HG02943 (cell line): ENCODE data around the gene SUMO3.

ENCODE experiments used
- ATAC-seq: cut with Tn5 transposase; IDR thresholded peaks from one replicate; pipeline ENCODE4 v1.9.1; 2021; ENCODE audit warnings: mild to moderate bottlenecking, low read depth, moderate library complexity; ENCODE audit not compliant: unreplicated experiment

The SUMO3 gene

DNA sequence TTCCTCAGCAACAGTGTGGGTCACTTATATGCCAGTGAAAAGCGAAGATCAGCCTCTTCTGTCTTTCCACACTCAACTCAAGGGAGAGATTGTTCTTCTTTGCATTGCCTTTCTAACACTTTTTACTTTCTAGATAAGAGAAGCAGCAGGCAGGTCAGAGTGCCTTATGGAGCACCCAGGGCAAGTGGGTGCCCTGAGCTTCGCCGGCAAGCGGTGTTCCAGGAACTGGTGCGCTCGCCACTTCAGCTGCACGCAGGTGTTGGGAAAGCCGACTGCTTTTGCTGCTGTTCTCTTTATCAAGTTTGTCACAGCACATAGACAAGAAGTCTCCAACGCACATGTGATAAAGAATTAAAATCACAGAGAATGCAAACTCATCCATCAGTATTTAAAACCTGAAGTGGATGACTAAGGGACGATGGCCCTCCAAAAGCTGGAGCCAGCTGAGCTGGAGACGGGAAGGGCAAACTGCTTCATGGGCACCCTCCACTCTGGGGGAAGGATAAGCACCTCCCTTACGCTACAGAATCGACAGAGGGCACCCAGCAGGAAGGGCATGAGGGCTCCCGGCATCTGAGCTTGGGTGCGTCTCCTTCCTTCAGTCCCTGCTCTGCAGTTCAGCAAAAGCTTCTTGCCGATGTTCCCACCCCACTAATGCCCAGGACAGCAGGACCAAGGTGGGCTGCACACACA is 36.9 kb downstream of the SUMO3 start:
- ATAC-seq: no peak

DNA sequence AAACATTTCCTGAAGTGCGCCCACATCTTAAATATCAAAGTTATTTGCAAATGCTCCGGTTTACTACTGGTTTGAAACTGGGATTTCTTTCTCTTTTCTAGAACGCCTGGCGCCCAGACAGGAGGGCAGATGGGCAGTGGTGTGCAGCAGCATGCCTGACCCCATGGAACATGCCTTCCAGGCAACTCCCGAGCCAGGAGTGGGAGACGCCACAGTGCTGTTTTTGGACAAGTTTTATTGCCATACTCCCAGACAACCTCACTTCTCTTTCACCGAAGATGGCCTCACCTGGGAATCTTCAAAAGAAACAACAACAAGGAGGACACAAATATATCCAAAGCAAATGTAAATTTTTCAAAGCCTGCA is 37.7 kb downstream of the SUMO3 start:
- ATAC-seq: no peak

DNA sequence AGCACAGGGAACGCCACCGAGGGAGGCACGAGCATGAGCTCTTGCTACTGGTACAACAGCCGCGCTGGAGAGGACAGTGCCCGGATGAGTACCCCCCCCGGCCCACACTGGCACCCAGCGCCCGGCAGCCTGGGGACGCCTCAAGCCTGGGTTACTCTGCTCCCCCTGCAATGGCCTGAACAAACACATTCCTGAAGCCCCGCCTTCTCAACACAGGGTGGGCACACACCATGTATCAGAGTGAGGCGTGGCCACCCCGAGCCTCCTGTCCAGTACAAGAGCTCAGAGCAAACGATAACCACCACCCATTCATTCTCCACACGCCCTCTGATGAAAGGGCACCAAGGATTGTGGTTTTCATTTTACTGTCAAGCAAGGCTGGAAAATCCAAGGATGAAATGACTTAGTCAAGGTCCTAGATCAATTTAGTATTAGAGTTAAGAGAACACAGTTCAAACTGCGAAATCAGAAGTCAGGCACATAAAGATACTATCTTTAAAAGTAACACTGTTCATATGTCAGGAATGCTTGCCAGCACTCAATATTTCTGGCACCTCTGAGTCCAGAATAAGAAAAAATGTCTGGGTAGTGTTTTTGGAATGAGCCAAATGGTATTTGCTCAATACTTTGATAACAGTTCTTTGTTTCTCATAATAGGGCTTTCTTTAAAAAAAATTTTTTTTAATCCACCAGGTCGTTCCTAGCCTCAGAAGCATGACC is 38.3 kb downstream of the SUMO3 start:
- no peak for ATAC-seq

DNA sequence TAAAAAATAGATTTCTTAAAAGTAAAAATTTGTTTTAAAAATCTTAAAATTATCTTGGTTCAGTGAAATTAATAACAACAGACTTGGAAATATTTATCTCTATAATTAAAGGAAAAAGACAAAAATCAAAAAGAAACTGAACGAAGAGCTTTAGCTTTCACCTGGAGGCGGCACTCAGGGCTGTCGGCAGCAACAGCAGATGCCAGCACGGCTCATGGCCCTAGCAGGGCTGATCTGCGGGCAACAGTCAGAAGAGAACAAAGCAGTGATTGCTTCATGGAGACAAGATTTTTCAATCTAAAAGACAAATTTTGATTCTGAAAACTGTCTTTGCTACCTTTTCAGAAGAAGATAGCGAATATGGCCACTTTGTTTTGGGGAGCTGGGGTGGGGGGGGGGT is 38.9 kb downstream of the SUMO3 start:
- no peak for ATAC-seq

DNA sequence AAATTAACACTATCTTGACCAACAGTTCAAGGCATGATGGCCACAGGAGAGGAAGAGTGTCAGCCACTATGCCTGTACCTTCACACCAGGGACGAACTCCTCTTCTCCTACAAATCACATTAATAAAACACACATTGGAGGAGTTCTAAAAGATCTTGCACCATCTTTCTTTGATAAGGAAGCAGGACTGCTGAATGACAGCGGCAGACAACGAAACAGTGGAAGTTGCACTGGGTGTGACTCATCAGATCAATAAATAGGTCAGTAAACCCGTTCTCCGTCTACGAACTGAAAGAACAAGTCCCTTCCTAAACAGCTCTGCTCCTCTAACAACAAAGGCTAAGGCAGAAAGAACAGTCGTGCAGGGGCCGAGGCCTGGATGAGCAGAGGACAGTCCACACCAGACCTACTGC is 39.4 kb downstream of the SUMO3 start:
- no peak for ATAC-seq

DNA sequence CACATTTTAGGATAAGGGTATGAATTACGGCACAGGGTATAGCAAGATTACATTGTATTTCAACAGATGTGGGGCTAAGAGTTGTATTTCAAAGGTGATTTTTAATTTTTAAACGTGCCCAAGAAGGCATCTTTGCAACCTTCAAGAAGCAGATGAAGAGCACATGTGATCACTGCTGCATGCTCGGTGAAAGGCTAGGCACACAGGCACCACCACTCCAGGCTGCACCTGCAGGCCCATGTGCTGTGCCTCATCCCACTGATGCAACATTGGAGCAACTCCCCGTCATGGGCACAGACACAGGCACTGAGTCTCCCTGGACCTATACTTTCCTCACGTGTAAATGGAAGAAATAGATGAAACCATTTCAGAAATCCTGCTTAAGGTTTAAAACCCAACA is 39.8 kb downstream of the SUMO3 start:
- ATAC-seq: no peak

DNA sequence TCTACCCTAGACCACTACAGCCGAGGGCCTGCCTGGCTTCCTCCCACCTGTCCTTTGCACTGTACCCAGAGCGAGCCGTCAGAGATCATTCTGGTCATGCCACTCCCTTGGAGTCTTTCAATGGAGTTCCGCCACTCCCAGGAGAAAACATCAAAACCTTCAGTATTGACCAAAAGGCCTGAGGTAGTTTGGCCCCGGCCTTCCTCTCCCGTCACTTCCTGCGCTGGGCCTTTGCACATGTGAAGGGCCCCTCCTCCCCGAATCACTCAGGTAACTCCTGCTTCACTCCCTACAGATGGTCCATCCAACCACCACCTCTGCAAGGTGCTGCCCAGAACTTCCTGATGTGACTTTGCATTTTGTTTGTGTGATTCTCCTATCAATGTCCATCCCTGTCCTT is 42.9 kb downstream of the SUMO3 start:
- no peak for ATAC-seq

DNA sequence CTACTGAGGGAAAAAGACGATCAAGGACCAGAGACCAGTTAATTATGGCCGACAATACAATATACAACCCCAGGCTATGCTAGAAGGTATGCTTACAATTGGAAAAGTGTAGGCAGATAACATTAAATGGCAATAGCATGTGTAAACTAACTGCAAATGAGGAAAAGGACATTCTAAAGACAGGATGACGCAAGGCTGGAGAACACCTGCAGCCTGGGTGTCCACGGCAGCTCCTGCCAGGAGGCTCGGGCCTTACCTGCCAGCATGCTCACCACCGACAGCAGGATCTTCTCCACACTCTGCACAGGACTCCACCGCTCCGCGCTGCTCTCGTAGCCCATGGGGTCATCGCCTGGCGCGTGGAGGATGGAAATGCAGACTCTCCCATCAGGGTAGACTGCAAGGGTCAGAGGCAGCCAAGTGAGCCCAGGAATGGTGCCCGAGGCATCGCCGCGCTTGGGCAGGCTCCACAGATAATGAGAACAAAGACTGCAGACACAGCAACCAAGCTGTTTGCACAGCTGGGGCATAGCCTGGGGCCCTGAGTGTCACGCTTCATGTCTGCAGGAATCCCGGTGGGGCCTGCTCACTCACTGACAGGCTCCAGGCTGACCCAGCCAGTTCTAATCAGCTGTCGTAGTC is 44.5 kb downstream of the SUMO3 start:
- ATAC-seq: no peak

DNA sequence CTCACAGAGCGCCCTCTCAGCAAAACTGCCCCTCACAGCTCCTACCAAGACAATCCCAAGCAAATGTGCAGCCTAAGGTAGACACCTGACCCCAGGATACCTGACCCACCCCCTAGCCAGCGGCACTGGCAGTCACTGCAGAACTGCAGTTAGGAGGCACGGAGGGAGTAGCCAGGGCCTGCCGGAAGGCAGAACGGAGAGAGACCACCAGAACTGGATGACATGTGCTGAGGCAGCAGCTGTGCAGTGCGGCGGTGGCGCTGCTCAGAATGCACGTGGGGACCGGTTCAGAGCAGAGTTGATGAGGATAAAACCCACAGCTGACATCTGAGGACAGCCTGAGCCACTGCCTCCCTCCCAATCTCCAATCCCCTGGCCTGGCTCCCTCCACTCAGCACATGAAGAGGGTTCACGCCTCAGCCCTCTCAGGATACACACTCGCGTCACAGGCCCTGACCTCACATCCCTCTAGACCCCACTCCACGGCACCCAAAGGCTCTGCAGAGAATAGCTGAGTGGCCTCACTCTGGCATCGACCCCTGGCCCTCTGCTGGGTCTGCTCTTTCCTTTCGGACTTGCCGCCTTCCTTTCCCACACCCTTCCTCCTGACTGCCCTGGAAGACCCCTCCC is 45.9 kb downstream of the SUMO3 start:
- ATAC-seq: no peak

DNA sequence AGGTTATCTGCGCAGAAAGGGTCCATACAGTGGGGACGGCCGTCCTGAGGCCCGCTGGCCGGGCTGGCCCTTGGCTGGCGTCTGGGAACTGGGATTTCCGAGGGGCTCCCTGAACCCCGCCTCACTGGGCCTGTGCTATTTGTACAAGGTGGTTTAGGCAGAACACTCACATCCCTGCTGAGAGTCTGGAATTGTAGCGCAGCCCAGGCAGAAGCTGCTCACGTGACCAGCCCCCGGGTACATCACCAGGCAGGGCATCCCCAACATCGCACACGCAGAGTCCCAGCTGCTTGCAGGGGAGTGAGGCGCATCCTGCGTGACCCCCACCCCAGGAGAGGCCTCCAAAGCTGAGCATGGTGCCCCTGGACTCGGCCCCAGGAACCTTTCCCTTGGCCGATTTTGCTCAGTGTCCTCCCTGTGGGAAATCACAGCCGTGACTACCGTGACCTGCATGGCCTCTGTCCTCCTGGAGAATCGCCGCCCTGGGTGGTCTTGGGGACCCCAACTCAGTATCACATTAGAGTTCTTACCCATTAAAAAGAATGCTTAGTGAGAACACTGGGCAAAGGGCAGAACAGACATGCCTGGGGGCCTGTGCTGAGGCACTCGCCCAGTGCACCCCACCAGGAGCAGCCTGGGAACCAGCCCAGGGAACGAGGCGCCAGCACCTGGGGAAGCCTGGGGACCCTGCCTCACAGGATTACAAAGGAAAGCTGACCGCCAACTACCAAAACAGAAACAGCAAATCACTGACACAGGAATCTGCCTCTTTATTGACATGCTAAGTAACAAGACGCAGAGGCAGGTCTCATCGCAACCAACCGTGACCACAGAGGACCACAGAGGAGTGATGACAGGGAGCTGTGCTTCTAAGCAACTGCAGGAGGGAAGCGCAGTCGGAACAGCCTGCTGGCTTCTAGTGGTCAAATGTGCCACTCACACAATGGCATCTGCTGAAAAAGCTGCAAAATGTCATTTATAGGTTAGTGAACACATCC is 49.7 kb downstream of the SUMO3 start:
- no peak for ATAC-seq

DNA sequence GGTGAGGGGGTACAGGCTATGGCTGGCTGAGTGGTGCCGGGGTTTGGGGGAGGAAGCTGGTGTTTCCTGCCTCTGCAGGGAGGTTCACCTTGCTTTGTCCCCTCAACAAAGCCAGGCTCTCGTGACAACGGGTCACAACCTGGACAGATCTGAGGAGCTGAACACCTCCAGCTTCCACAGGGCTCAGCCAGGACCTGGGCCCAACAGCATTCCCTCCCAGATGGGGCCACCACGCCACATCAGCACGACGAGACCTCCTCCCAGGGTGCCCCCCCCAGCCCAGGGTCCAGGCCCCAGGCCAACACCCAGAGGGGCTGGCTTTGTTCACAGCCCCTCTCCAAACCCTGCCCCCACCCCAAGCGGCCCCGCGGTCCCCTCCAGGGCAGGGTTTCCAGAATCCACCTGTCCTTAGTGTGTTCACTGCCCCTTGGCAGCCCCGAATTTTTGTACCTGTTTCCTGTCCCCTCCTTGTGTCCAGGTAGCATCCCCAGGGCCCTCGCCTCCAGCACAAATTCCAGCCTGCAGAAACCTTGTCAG is 51.0 kb downstream of the SUMO3 start:
- ATAC-seq: no peak

DNA sequence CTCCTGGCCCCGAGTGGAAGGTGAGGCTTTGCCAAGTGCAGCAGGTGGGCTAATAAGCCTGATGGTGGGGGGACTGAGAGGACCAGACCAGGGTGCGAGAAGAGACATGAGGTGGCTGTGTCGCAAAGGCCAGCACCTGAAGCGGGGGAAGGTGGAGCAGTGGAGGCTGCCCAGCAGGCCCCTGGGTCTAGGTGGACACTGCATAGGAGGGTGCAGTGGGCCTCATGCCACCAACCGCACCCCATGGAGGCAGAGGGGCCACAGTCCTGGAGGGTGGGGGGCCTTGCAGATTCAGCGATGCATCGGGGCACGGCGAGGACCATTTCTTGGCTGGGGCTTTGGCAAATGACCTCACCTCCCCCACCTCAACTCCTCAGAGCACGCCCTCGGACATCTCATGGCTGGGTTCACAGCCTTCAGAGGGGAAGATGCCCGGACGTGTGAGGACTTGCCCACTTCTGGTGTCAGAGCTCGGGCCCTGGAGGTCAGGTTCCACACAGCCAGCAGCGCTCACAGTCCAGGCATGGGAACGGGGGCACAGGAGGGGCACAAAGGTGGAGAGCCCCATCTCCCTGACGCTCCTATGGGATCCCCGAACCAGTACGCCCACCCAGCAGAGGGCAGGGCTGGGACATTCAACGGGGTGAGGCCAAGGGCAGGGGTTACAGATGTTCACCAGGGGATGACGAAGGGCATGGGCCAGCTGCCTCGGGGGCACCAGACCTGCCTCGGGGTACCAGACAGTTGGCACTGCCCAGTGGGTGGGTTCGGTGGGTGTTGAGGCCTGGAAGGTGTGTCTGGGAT is 51.6 kb downstream of the SUMO3 start:
- ATAC-seq: no peak

DNA sequence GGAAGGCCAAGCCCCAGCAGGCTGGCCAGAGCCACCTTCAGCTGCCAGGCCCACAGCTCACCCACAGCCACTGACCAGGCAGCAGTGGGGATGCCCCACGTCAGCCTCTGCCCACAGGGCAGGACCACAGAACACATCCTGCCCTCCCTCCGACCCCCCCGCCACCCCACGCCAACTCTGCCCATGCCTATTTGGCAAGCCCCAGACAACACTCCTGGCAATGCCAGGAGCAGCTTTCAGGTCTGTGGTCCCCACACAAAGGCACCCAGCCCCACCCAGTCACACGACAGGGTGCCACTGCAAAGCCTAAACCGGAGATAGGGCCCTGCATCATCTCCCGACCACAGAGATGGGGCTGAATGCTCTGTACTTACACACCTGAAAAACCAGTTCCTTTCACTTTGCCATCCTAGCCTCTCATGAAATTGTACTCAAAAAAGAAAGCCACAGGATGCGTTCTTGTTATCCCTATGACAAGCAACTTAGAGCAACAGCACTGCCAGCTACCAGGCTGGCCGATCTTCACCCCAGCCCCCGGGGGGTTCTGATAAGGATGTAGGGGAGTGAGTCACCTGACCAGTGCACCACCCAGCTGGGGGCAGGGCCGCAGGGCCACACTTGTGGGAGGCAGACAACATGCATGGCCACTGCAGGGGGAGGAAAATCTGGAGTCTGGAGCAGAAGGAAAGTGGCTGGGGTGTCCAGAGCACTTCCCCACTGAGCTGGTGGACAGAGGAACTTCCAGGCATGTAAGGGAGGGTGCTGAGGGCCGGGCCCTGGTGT is 52.4 kb downstream of the SUMO3 start:
- no peak for ATAC-seq

DNA sequence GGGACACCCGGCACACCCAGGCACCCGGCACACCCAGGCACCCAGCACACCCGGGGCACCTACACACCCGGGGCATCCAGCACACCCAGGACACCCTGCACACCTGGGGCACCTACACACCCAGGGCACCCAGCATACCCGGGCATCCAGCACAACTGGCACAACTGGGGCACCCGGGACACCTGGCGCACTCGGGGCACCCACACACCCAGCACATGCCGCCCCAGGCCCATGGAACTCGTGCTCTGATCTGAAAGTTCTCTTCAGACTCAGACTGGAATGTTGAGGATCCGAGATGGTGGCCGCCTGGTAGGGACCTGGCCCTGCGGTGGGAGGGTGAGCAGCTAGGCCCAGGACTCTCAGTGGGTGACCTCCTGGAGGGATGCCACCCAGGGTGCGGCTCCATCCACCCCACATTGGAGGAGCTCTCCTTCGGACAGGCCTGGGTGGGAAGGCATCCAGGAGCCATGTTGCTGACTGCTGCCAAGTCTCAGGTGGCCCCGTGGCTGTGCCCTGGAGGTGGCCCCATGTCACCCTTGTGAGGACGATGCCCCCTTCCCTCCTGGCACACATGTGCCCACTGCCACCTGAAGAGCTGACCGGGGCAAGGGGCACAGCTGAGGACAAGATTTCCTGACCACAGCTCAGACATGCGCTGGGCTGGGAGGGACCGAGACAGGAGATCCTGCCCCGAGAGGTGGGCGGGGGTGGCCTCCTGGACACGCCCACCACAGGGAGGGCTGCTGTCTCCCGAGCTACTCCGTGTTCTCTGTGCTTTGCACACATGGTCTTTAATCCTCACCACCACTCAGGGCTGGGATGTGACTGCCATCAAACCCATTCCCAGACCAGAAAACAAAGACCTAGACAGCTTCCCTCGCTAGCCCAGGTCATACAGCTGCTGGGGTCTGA is 53.3 kb downstream of the SUMO3 start:
- no peak for ATAC-seq

DNA sequence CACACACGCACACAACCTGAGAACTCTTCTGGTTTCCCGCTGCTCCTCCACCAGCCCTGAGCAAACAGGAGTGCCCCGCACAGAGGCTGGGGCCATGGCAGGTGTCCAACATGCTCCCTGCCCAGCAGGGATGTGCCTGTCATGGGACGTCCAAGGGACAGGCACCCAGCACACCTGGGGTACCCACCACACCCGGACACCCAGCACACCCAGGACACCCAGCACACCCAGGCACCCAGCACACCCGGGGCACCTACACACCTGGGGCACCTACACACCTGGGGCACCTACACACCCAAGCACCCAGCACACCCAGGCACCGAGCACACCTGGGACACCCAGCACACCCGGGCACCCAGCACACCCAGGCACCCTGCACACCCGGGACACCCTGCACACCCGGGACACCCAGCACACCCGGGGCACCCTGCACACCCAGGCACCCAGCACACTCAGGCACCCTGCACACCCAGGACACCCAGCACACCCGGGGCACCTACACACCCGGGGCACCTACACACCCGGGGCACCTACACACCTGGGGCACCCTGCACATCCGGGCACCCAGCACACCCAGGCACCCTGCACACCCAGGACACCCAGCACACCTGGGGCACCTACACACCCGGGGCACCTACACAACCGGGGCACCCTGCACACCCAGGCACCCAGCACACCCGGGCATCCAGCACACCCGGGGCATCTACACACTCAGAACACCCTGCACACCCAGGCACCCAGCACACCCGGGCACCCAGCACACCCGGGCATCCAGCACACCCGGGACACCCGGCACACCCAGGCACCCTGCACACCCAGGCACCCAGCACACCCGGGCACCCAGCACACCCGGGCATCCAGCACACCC is 54.2 kb downstream of the SUMO3 start:
- no peak for ATAC-seq

DNA sequence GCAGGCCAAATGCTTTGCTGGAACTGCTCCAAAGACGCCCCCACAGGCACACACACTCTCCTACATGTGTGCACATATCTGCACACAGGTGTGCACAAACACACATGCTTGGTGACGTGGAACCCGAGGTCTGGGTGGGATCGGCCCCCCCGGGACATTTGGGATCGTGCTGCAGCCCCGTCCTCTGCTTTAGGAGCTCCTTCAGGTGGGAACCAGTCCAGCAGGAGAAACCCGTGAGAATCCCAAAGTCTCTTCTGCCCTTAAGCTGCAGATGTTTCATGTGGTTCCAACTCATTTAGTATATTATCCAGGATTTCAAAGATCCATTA is 54.8 kb downstream of the SUMO3 start:
- ATAC-seq: no peak
